WERI-Rb-1 (cell line): ENCODE results near the gene ACOD1.
A peak's percentile ranks its signal among the peaks of the same experiment; 100 is the strongest.

Experiments used
- DNase-seq: peaks from one replicate; pipeline ENCODE4 v3.0.0-alpha.2; 2020
- H3K27ac ChIP-seq: fragments of 250-450 bp; sonication (Bioruptor Pico); 2 replicates; pipeline ENCODE4 v1.5.1; 2020; ENCODE audit warnings: mild to moderate bottlenecking, moderate library complexity
- H3K27me3 ChIP-seq: fragments of 250-450 bp; sonication (Bioruptor Pico); 2 replicates; pipeline ENCODE4 v1.5.1; 2021; ENCODE audit warnings: mild to moderate bottlenecking, low read depth, moderate library complexity; ENCODE audit not compliant: insufficient read depth, severe bottlenecking
- H3K36me3 ChIP-seq: fragments of 250-450 bp; sonication (Bioruptor Pico); 2 replicates; pipeline ENCODE4 v1.5.1; 2020; ENCODE audit warnings: mild to moderate bottlenecking, moderate library complexity
- H3K4me3 ChIP-seq: 2 replicates; pipeline ENCODE4 v1.5.1; 2011; ENCODE audit warnings: low read depth, mild to moderate bottlenecking, control low read depth, low read length
- H3K9me3 ChIP-seq: fragments of 250-450 bp; sonication (Bioruptor Pico); 2 replicates; pipeline ENCODE4 v1.5.1; 2021; ENCODE audit warnings: mild to moderate bottlenecking, moderate library complexity; ENCODE audit not compliant: severe bottlenecking
- TF ChIP-seq, protein P1 (sequence below): IDR thresholded peaks from 2 replicates; pipeline ENCODE4 v1.5.1; 2011; ENCODE audit warnings: low read depth, mild to moderate bottlenecking, control low read depth, inconsistent platforms, low read length

ACOD1 gene

DNA sequence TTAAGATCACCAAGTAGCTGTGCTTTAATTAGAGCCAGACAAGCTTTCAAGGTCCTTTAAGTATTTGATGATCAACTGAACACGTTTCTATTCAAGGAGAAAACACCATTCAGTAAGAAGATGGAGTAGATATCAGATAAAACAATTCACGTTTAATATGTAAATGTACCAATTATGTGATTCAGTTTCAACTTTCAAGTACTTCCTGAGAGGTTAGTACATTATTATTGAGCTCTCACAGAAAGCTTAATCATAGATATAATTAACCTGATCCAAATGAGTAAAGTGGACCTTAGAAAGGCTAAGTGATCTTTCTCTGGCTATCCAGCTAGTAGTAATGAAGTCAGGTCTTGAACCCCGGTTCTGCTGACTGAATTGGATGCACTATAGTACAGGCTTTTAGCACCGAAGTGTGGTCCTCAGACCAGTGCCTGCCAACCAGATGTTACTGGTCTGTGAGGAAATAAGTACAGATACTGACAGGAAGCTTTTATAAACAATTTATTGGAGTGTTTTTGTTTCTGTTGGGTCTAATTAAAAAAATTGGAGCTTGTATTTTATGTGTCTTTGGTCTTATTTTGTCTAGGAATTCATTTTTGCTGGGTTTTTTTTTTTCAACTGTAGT, 53.8 kb downstream of the ACOD1 start:
- no peak overlapping the region for H3K27ac ChIP-seq
- TF ChIP-seq, protein P1, sequence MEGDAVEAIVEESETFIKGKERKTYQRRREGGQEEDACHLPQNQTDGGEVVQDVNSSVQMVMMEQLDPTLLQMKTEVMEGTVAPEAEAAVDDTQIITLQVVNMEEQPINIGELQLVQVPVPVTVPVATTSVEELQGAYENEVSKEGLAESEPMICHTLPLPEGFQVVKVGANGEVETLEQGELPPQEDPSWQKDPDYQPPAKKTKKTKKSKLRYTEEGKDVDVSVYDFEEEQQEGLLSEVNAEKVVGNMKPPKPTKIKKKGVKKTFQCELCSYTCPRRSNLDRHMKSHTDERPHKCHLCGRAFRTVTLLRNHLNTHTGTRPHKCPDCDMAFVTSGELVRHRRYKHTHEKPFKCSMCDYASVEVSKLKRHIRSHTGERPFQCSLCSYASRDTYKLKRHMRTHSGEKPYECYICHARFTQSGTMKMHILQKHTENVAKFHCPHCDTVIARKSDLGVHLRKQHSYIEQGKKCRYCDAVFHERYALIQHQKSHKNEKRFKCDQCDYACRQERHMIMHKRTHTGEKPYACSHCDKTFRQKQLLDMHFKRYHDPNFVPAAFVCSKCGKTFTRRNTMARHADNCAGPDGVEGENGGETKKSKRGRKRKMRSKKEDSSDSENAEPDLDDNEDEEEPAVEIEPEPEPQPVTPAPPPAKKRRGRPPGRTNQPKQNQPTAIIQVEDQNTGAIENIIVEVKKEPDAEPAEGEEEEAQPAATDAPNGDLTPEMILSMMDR = no peak
- no peaks in the 10 kb centered on the region for H3K9me3 ChIP-seq
- no peaks in the 10 kb centered on the region; the same call in 1 of the 2 replicates for H3K36me3 ChIP-seq
- no peak for DNase-seq
- H3K4me3 ChIP-seq = no peak overlapping the region
- H3K27me3 ChIP-seq = no peaks in the 10 kb centered on the region

DNA sequence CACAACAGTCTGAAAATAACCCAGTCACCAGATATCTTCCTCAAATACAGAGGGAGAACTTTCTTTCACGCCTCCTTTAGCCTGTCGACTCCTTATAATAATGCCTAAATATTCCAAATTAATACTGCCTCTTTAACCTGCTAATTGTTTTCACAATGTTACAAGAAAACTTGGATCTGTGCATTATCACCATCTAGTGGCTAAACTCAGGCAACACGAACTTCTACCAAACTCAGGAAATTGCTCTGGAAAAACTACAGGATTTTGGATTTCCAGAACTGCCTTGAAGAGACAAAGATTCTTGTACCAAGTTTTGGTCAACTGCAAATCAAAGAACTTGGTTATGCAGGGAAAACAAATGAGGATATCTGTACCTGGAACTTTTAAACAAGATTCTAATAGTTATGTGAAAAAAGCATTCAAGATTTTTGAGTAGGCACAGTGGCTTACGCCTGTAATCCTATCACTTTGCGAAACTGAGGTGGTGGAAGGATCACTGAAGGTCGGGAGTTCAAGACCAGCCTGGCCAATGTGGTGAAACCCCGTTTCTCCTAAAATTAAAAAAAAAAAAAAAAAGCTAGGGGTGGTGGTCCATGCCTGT, 54.4 kb downstream of the ACOD1 start:
- no peak overlapping the region for H3K27ac ChIP-seq
- no peak overlapping the region for H3K4me3 ChIP-seq
- no peaks in the 10 kb centered on the region for H3K27me3 ChIP-seq
- DNase-seq = no peak
- no peaks in the 10 kb centered on the region for H3K9me3 ChIP-seq
- H3K36me3 ChIP-seq = no peaks in the 10 kb centered on the region; the same call in 1 of the 2 replicates
- TF ChIP-seq, protein P1 = peak; percentile 25; the same call in 1 of the 2 replicates
